Amniotic stem cell (primary cell): ENCODE measurements around the gene OR51M1.

ENCODE experiments used
- DNase-seq: peaks from one replicate; lab custom pipeline; 2025; lab: John Stamatoyannopoulos, UW

Gene OR51M1

GRCh38 chr11:5390210-5390609 lies 6.6 kb downstream of the OR51M1 start:
- no peak for DNase-seq

GRCh38 chr11:5394091-5394490 lies 10.5 kb downstream of the OR51M1 start:
- no peak for DNase-seq

GRCh38 chr11:5398936-5399335 lies 15.3 kb downstream of the OR51M1 start:
- no peak for DNase-seq

- no peak for DNase-seq
Observed at GRCh38 chr11:5405173-5405572, 21.6 kb downstream of the OR51M1 start.

GRCh38 chr11:5420993-5421392 lies 37.4 kb downstream of the OR51M1 start:
- no peak for DNase-seq

GRCh38 chr11:5421811-5422210 lies 38.2 kb downstream of the OR51M1 start, which contains the start of gene OR51Q1:
TSS of gene OR51Q1 (plus strand) at chr11:5422111. CDS start at chr11:5422201, 90 bp downstream.
- no peak for DNase-seq

GRCh38 chr11:5423131-5423530 lies 39.5 kb downstream of the OR51M1 start:
- DNase-seq: no peak

- DNase-seq: no peak
Observed at GRCh38 chr11:5441414-5441813, 57.8 kb downstream of the OR51M1 start, which contains the start of gene OR51I1. TSS of gene OR51I1 (minus strand) at chr11:5441514. CDS start at chr11:5441514, 0 bp downstream.
